Measurements from ENCODE around the gene TMEM101. TPM values are rescaled to one million over a fixed set of nuclear protein-coding genes. Genes with fewer than 3 reads are reported as not detected.

Gene TMEM101
- total and polyA plus RNA-seq, 2 of the 13 experiments (the other 11 are each of a cell fraction or from before 2014, with no cell fraction given) = 72.0 to 100 TPM

GRCh38 chr17:43999024-43999423 is 15.7 kb downstream of the TMEM101 start:
- intact Hi-C loops (cut with micrococcal nuclease; ENCODE audit: unreplicated experiment) = no loop called here
- BruUV-seq (replicated peaks) = no TSS peak
- H3K36me3 ChIP-seq (replicated peaks in 1 of 2; ENCODE audit: control insufficient read depth in 1 of 2, insufficient read depth in 2 of 2, low read length in 2 of 2) = no peaks in the 10 kb centered on the region
- DNase-seq (ENCODE audit: low spot score) (no peak), ATAC-seq (no peak), FAIRE-seq (no peak)
- H2AFZ ChIP-seq (ENCODE audit: low read length) = no peak overlapping the region
- H3K4me3 ChIP-seq (replicated peaks in 1 of 3; ENCODE audit: insufficient read depth in 1 of 3, low read depth in 2 of 3, low read length in 3 of 3) = no peak overlapping the region
- no peak overlapping the region for H3K4me2 ChIP-seq (ENCODE audit: low read depth, low read length)
- peaks cover 1 to 19% of the 10 kb centered on the region in 2 experiments; a peak in 4 of 5 replicates for H3K27me3 ChIP-seq (ENCODE audit: control insufficient read depth in 1 of 2, insufficient read depth in 2 of 2, low read length in 2 of 2)
- no peak overlapping the region for H3K27ac ChIP-seq (ENCODE audit: extremely low read length, insufficient read depth, low read length)
- H4K20me1 ChIP-seq (ENCODE audit: insufficient read depth, low read length) = no peaks in the 10 kb centered on the region
- H3K9ac ChIP-seq (ENCODE audit: insufficient read depth, low read depth, low read length) = no peak overlapping the region
- in situ Hi-C loops (cut with HindIII; ENCODE audit: extremely low pct_ligation_motif_present, low pct_unique_long_range_greater_than_20kb) = no loop called here
- H3K79me2 ChIP-seq (ENCODE audit: insufficient read depth, low read length) = no peaks in the 10 kb centered on the region
- WGBS (ENCODE audit: low lambda C conversion rate) = 4% methylated on average over 4 of the region's 4 CpGs
- ChIA-PET POLR2A (interaction anchor here (1.5 kb wide), 1 partner anchor 61 kb away, joined by 3 read pairs; no protein-coding TSS in a partner anchor), CTCF (ENCODE audit: low intra/inter-chr PET ratio, low total read pairs) (no interaction called here)
- no peaks in the 10 kb centered on the region for H3K9me3 ChIP-seq (ENCODE audit: low read length)
- H3K4me1 ChIP-seq (ENCODE audit: insufficient read depth, low read length) = peaks cover 71% of the 10 kb centered on the region
- peak; percentile 62; the same call in 1 of the 2 replicates for TF ChIP-seq ZNF281 (CRISPR knock-in tag; IDR thresholded peaks at IDR 0.05; ENCODE audit: borderline replicate concordance)
- no peak for TF ChIP-seq MAFF (IDR thresholded peaks at IDR 0.05; ENCODE audit: low read depth, low read length)
- TF ChIP-seq TCF12 (IDR thresholded peaks at IDR 0.05) = no peak
- TF ChIP-seq TCF12 (CRISPR knock-in tag; IDR thresholded peaks at IDR 0.05) = no peak
- TF ChIP-seq PRDM10 (CRISPR knock-in tag; IDR thresholded peaks at IDR 0.05; ENCODE audit: low read depth) = no peak
- TF ChIP-seq JUNB (CRISPR knock-in tag; IDR thresholded peaks at IDR 0.05; ENCODE audit: borderline replicate concordance) = 0 out of 2 replicates have a peak, but pooled peaks have one; percentile 49
- TF ChIP-seq SKI (IDR thresholded peaks at IDR 0.05; ENCODE audit: partially characterized antibody) = peak; percentile 32
- TF ChIP-seq PAWR (CRISPR knock-in tag; IDR thresholded peaks at IDR 0.05; ENCODE audit: borderline replicate concordance) = no peak
- TF ChIP-seq PCBP1 (IDR thresholded peaks at IDR 0.05; ENCODE audit: borderline replicate concordance, low read depth, low read length) = no peak
- no peak for TF ChIP-seq SMAD3 (CRISPR knock-in tag; IDR thresholded peaks at IDR 0.05)
- 0 out of 2 replicates have a peak, but pooled peaks have one; percentile 33 for TF ChIP-seq PITX1 (CRISPR knock-in tag; IDR thresholded peaks at IDR 0.05)
- no peak for TF ChIP-seq ZNF883 (CRISPR knock-in tag; IDR thresholded peaks at IDR 0.05; ENCODE audit: not compliant biosample characterization)
- 0 out of 2 replicates have a peak, but pooled peaks have one; percentile 39 for TF ChIP-seq MEF2D (CRISPR knock-in tag; IDR thresholded peaks at IDR 0.05)
- TF ChIP-seq ZNF234 (CRISPR knock-in tag; conservative IDR thresholded peaks at IDR 0.05) = no peak
- TF ChIP-seq ZBTB14 (CRISPR knock-in tag; IDR thresholded peaks at IDR 0.05) = no peak
- no peak for TF ChIP-seq MEIS2 (CRISPR knock-in tag; IDR thresholded peaks at IDR 0.05)
- TF ChIP-seq ZNF414 (CRISPR knock-in tag; IDR thresholded peaks at IDR 0.05) = no peak

Data from HepG2 (cell line).